Measurements from ENCODE around the gene BACE1-AS.

BACE1-AS gene

GRCh38 chr11:117327567-117328374, 36.6 kb downstream of the BACE1-AS start, which contains the start of gene CEP164:
CEP164 (plus strand) TSS chr11:117327854; CDS start chr11:117338587, 10,733 bp downstream.
- DNase-seq: peak; percentile 98

DNA sequence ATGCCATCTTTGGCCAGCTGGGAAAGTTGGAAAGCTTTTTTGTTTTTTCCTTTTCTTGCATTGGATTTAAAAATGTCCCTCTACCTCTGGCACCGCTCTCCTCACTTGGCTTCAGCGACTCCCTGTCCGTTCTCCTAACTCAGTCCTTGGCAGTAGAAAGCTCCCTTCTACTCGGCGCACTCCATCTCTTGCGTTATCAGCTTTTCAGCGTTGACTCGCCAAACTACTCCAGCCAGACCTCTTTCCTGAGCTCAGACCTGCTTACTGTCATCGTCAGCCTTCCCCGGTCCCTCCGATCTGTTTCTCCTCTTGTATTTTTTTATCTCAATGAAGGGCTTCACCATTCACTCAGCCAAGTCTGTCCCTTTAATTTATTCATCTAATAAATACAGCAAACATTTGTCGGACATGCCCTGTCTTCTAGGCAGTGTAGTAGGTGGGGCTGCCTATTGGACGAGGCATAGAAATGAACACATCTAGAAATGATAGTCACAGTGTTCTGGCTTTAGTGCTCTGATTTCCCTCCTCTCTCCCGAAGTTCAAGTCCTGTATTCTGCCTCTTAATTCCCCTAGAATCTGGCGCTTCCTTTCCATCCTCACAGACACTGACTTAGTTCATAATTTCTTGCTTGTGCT, 37.3 kb downstream of the BACE1-AS start:
- peak; percentile 49 for DNase-seq

DNA sequence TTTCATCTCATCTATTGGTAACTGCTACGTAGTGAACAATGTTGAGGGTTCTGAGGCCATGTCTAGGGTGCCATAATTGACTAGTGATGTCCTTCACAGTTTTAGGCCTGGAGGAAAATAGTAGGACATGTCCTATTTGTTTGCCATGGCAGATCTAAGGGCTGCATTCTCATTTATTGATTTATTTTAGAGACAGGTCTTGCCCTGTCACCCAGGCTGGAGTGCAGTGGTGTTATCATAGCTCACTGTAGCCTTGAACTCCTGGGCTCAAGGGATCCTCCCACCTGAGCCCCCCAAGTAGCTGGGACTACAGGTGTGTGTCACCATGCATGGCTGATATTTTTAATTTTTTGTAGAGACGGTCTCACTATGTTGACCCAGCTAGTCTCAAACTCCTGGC, 41.7 kb downstream of the BACE1-AS start:
- DNase-seq: no peak

DNA sequence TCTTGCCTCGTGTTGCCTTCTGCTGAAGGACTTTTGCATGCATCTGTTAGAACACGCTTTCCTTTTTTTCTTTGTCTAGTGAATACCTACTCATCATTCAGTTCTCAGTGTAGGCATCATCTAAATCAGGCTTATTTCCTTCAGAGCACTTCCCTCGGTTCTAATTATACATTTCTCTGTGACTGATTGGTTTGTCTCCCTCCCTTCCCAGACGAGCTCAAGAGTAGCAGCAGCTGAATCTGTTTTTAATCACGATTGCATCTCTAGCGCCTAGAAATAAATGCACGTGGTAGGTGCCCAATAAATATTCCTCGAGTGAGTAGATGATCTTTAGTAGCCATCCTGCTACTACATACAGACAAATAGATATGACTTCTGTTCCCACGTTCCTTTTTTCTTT, 42.8 kb downstream of the BACE1-AS start:
- no peak for DNase-seq

DNA sequence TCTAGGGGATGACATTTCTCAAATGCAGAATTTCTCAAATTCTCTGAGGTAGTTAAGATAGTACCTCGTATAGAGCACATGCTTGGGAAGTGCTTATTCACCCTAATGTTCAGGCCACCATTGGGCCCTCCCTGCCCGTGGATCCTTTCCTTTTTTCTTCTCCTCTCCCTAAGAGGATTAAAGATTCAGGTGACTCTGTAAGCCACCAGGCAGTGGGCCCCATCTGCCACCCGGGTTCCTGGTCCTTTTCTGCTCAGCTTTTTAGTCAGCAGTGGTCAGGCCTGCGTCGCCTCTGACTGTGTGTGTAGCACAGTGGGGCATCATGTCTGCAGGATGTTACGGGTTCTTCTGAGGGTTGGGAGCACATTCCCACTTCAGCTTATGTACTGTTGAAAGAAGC, 43.8 kb downstream of the BACE1-AS start:
- DNase-seq: no peak

DNA sequence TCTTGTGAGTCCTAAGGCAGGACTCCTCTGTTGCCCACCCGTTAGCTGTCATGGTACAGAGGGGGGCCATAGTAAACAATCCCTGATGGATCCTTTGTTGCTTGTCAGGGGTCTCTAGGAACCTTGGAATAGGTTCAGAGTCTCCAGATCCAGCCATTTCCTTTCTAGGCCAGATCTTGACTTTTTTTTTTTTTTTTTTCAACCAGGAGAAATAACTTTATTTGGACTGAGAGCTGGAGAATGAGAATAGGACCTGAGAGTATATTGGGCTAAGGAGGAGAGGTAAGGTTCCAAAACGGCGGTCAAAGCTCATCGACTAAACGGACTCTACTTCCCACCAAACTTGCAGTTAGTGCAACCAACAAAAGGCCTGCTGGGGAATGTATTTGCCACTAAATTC, 44.3 kb downstream of the BACE1-AS start:
- no peak for DNase-seq

- no peak for DNase-seq
These were observed 45.9 kb downstream of the BACE1-AS start for GRCh38 chr11:117337076-117337475.
